NCI-H526 treated with DMSO at 0.1 percent for 48 hours (cell line): ENCODE data around the gene IL1RL1.

Experiments
- DNase-seq: peaks from one replicate; lab custom pipeline; 2025; lab: John Stamatoyannopoulos, UW

The IL1RL1 gene

DNA sequence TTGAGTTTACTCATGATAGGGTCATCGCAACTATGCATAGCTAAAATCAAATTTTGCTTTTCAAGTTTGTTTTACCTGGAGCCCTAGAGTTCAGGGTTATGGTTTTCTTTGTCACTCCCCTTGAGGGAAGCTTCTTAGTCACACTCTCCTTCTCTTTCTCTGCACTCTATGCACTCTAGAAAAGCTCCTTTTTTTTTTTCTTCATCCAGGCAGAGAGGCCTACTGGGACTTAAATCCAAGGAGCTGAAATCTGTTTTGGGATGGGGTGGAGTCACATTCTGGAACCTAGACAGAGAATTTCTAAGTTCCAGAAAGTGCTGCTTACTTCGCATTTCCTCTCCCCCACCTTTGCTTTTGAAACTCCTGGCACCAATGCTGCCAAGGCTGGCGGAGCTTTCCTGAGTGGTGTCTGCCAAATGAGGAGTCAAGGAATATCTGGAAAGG is 25.2 kb downstream of the IL1RL1 start:
- no peak for DNase-seq

- DNase-seq = no peak
These were observed 25.6 kb downstream of the IL1RL1 start for GRCh38 chr2:102337012-102337411.

DNA sequence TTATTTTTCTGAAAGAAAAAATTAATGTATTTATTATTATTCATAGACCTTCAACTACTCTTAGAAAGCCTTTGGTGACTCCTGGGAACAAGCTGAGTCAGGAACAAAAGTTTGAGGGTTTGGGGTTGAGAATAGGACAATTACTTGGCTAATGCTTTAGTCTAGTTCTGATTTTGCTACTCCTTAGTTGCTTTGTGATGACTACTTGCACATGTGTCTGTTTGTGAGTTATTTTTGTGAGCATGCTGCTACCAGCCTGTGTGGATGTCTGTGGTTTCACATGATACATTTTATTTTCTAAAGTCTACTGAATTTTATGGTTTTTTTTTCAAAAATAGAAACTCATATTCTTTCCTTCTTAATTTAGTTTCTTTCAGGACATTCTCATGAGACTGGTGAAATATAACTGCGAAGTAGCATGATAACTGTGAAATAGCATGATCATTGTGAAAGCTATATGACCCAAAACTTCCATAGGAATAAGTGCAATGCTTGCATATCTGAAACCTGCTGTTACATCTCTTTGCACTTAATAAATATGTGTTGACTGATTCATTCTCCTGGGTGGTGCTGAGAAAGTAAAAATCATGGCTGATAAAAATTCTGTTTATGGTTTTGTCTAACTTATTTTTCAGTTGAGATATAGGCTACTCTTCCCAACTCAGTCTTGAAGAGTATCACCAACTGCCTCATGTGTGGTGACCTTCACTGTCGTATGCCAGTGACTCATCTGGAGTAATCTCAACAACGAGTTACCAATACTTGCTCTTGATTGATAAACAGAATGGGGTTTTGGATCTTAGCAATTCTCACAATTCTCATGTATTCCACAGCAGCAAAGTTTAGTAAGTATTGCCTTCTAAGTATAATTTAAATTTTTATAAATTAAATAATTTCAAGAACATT is 26.4 kb downstream of the IL1RL1 start:
- no peak for DNase-seq

GRCh38 chr2:102340778-102341177 is 29.4 kb downstream of the IL1RL1 start:
- no peak for DNase-seq

DNA sequence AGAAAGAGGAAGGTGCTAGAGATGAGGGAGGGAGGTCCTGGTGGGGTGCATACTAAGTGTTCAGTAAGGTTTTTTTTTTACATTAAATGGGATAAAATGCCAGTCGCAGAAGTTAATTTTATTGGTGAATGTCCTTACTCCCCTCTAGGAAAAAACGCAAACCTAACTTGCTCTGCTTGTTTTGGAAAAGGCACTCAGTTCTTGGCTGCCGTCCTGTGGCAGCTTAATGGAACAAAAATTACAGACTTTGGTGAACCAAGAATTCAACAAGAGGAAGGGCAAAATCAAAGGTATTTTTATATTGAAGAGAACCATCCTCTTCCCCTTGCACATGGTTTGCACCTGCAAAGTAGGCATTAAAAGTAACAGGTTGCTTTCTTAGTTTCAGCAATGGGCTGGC is 31.5 kb downstream of the IL1RL1 start:
- DNase-seq = no peak

DNA sequence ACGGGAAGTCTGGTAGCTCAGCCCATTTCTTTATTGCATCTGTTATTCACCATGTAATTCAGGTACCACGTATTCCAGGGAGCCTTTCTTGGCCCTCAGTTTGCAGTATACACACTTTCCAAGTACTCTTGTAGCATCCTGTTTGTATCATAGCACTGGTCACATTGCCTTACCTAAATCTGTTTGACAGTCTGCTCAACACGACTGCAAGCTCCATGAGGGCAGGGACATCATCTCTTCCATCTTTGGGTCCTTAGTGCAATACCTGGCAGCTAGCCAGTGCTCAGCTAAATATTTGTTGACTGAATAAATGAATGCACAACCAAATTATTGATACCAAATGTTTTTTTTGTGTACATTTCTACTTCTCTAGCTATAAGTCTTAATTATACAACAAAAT is 33.0 kb downstream of the IL1RL1 start:
- DNase-seq = no peak

DNA sequence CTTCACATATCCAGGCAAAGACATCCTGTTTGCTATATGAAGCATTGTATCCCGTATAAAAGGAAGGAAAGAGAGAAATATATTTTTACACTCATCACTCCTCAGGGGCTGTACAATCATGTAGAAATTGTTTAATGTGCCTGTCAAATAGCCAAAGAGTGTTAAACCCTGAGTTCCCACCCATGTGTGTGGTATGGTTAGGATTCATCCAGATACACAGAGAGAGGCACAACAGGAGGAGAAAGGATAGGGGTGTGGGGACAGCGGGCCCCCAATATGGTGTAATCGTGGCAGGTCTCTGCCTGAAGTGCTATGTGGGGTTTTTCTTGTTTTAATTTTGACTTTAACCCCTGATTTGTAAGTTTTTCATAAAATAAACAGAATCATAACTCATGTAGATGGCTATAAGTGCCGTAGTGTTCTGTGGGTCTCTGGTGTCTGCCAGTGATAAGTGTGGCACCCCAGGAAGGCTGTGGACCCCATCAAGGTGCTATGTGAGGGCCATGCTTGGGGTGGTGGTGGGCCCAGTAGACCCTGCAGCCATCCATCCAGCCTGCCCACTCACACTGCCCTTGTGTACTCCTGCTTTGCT is 34.1 kb downstream of the IL1RL1 start:
- no peak for DNase-seq

DNA sequence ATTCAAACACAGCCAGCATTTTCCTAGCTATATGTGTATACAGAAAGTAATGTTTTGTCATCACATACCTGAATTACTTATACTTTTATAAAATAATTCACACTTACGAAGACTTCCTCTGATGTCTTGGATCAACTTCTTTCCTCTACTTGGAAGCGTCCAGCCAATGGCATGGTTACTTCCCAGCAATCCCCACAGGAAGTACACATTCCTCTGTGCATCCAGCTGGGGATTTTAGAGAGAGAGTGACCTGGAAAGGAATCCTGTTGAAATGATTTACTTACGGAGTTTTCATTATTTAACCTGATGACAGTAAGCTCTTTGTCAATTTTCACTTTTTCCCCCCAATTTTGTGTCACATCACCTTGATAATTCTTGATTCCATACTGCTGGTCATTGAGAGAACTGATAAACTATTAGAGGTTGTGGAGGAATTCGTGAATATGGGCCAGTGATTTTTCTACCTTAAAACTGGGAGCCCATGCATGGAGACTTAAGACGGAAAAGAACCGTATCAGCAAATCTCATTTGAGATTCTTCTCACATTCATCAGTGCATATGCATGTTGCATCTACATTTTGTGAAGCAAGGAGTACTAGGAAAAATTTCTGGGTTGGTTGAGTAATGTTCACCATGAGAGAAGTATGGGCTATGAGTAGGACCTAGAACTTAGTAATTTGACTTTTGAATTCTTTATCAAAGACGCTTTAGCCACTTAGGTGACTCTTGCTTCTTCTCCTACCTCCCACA is 35.2 kb downstream of the IL1RL1 start:
- no peak for DNase-seq

DNA sequence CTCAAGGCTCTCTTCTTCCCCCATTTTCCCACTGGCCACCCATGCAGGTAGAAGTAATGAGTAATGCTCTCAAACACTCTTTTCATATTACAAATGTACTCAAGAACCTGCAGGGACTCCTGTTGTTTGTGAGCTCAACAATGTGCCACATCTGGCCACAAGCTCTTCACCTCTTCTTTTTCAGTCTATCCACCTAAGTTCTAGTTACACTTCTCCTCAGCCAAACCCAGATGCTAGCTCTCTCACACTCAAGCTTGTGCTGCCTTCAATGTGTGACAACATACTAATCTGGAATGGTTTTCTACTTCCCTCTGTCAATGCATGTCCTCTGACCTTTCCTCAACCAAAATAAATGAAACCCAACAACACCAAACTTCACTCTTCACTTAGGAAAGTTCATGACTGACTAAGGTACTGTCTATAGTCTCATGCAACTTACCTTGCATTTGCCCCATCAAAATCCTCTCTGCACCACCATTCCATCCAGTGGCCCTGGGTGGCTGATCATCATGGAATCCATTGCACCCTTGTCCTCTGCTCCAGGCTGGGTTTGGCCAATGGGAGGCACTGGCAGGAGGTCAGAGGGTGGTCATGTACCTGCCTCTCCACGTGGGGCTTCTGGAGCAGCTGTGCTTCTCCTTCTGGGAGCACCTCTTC is 38.9 kb downstream of the IL1RL1 start:
- no peak for DNase-seq

DNA sequence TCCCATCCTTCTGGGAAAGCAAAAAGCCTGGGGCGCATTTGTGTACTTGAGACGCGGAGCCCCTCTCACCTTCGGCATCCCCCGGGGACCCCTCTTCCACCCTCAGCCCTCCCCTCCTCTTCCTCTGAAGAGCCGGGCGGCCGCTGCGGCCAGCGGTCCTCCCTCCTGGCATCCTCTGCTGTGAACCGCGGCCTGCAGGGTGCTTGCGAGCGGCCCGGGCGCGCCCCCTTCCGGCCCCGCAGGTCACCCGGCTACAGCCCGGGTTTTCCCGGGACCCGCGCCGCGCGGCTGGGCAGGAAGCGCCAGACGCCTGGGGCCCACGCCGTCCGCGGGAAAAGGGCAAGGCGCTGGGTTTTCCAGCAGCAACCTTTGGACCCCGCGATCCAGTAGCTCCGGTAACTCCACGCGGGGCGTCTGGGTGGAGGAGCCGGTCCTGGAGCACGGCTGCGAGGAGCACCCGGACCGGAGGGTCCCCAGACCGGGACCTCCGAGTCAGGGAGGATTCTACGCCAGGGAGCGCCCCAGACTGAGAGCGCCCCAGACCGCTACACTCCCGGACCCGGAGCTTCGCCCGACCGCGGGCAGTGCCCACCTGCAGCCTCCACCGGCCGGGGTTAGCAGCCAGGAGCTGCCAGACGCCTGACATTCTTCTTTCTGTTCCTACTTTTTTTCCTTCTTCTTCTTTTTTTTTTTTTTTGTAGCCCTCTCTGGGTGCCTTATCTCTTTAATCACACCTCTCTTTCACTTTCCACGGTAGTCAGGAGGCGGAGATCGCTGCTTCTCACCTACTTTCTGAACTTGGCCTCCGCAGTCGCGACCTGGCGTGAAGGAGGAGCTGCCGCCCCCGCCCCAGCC is 44.4 kb downstream of the IL1RL1 start, which contains the start of gene IL18R1:
TSS of gene IL18R1 (plus strand) at position 271 of the 855 bp plus-strand sequence. CDS start 6,865 bp downstream, outside the sequence.
- peak; percentile 35 for DNase-seq

DNA sequence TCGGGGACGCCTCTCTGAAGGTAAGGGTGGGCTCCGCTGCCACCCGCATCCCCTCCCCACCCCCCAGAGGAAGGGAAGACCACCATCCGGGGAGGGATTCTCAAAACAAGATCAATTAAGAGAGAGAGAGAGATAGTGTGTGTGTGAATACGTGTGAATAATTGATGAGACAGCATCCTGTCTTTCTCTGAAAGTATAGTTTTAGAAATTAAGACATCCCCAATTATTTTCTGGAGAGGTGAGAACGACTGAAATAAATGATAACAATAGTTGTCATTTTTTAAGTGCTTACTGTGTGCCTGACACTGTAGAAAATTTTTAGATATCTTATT is 45.0 kb downstream of the IL1RL1 start:
- no peak for DNase-seq

DNA sequence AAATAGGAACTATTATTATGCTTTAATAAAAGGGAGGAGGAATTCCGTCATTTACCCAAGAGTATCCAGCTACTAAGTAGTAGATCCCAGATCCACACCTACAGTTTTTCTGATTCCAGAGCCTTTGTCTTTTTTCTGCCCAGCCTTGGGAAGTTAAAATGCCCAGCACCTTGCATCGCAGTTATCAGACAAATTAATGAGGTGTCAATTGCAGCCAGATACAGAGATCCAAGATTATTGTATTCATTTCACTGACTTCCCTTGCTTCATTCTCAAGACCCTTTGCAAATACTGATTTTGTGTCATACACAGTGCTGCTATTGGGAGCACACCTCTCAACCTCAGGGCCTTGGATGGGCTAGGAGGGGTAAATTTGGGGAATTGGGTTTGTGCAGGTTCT is 45.4 kb downstream of the IL1RL1 start:
- no peak for DNase-seq

DNA sequence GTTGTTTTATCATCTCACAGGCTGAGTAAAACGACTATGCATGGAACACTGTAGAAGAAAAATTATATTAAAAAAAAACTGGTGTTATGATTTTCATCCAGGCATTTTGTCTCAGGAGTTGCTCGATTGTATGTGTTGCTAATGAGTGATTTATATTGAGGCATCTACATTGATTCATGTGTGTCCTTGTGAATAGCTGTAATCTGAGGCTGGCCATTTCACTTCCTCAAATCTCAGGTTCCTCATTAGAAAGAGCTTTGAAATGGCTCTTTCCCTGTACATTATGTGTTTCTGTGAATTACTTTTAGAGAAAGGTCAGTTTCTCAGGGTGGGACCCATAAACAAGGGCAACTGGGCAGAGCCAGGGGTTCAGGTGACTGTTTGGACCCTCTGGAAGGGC is 46.6 kb downstream of the IL1RL1 start:
- no peak for DNase-seq

DNA sequence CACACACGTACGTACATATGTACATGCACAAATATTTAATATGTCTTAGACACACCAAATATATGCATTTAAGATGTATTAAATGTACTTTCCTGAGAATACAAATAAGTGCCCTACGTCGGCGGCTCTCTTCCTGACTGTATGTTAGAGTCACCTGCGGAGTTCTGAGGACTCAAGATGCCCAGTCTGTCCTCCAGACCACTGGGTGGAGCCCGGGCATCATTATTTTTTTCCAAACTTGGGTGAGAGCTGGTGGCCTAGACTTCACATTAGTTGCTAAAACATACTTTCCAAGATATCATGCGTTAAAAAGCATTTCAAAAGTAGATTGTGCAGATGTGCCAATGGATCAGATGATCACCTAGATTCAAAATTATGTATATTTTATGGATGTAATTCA is 47.1 kb downstream of the IL1RL1 start:
- no peak for DNase-seq

DNA sequence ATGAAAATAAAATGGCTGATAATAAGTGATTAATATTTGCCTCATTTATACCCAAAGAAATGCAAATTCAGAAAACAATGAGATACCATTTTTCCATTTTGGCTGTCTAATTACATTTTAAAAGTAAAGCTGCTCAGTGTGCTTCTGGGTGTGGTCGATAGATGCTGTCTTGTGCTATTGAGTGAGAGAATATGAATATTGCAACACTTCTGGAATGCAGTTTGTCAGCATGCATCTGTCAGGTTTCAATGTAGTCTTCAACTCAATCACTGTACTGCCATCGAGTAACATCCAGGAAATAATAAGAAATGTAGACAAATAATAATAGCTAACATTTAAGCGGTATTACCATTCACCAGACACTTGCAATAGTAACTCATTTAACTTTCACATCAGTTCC is 48.2 kb downstream of the IL1RL1 start:
- no peak for DNase-seq

- DNase-seq = no peak
These were observed 50.4 kb downstream of the IL1RL1 start for GRCh38 chr2:102361632-102362241.

DNA sequence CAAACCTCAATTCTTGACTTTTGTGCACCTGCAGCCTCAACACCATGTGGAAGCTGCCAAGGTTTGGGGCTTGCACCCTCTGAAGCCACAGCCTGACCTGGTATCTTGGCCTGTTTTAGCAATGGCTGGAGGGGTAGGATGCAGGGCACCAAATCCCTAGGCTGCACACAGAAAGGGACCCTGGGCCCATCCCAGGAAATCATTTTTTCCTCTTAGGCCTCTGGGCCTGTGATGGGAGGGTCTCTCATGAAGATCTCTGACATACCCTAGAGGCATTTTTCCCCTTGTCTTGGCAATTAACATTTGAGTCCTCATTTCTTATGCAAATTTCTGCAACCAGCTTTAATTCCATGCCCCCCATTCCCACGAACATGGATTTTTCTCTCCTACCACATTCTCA is 54.4 kb downstream of the IL1RL1 start:
- DNase-seq = no peak

GRCh38 chr2:102366406-102367112 is 55.2 kb downstream of the IL1RL1 start:
- DNase-seq = no peak

DNA sequence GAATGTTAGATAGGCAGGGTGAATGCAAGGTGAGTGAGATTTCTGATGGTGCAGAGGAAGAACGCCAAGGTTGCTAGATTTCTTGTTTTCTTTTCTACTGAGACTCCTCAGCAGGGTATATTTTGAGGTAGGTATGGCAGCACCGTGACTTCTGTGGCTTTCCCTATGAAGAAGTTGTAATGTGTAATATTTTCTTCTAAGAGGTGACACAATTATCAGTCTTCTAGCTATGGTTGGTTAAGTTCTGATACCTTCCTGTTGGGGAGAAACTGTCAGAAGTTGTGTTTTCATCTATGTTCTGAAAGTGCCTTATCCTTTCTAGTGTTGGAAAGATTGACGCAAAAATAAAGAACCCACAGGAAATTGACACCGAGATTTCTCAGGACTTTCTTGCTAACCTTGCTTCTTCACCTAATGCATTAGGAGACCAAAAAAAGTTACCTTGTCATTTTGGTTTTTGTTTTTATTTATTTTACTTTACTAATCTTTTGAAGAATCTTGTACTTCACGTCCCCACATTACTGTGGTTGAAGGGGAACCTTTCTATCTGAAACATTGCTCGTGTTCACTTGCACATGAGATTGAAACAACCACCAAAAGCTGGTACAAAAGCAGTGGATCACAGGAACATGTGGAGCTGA is 56.1 kb downstream of the IL1RL1 start:
- no peak for DNase-seq
